HCT116 (cell line): ENCODE measurements around the gene TMPRSS9. TPM values are rescaled to one million over a fixed set of nuclear protein-coding genes. Genes with fewer than 3 reads are reported as not detected.

Source experiments
- ATAC-seq: fragments of 200-7000 bp; cut with Tn5 transposase; 2 replicates; pipeline ENCODE4 v1.9.1; 2020; ENCODE audit warnings: mild to moderate bottlenecking, moderate library complexity
- BruUV-seq: library from RNA; stranded (reverse); fragments of 400-500 nt; replicated peaks from 2 replicates; lab custom pipeline; 2021; lab: Mats Ljungman, UMichigan
- CTCF ChIA-PET: fragments of 300-600 bp; sonication (Branson Sonifier 250); formaldehyde crosslinking; loops from one replicate; lab custom pipeline; 2021; ENCODE audit warnings: antibody characterized with exemption; lab: Charles Lee
- POLR2A ChIA-PET: fragments of 300-600, 350-600 bp; sonication (Branson Sonifier 250); formaldehyde crosslinking; loops from one replicate; lab custom pipeline; 2021; ENCODE audit warnings: antibody characterized with exemption; lab: Charles Lee
- RAD21 ChIA-PET, 2 experiments: fragments of 300-600 bp; sonication (Branson Sonifier 250); formaldehyde crosslinking; loops; one replicate each; lab custom pipeline; 2023; ENCODE audit warnings: low total read pairs in 2 of 2; ENCODE audit not compliant: uncharacterized antibody in 2 of 2, unreplicated experiment in 2 of 2, low non-redundant PET in 1 of 2; lab: Charles Lee
- DNase-seq: peaks from one replicate; pipeline ENCODE4 v3.0.0-alpha.2; 2010; ENCODE audit warnings: low read depth, low spot score
- H2AFZ ChIP-seq: fragments of 200-600 bp; shearing (Covaris generic), sonication (generic); 2 replicates; pipeline ENCODE4 v1.6.1; 2017; ENCODE audit warnings: low read depth, mixed run types, mixed read lengths, antibody characterized with exemption, low read length; ENCODE audit not compliant: poor library complexity, severe bottlenecking
- H3K27ac ChIP-seq: 2 replicates; pipeline ENCODE4 v1.5.1; 2012; ENCODE audit warnings: low read depth, low read length
- H3K27me3 ChIP-seq: fragments of 200-600 bp; sonication (generic); 2 replicates; pipeline ENCODE4 v1.6.1; 2016; ENCODE audit warnings: mixed run types, low read length, mixed read lengths; ENCODE audit not compliant: insufficient read depth
- H3K36me3 ChIP-seq, 2 experiments: fragments of 200-500 bp in 1 of 2; fragments of 200-600 bp in 1 of 2; sonication (Bioruptor generic) in 1 of 2; sonication (generic) in 1 of 2; 2 replicates each; pipeline versions ENCODE4 v1.5.1 to v1.6.1; 2014 to 2016; ENCODE audit warnings: low read length in 2 of 2, inconsistent platforms in 1 of 2, mixed read lengths in 1 of 2, mixed run types in 1 of 2; ENCODE audit not compliant: insufficient read depth in 2 of 2, control insufficient read depth in 1 of 2
- H3K4me1 ChIP-seq, 2 experiments: fragments of 200-600 bp in 1 of 2; sonication (generic) in 1 of 2; 2 replicates each; pipeline versions ENCODE4 v1.5.1 to v1.6.1; 2012 to 2017; ENCODE audit warnings: low read length in 2 of 2, inconsistent platforms in 1 of 2, mild to moderate bottlenecking in 1 of 2, mixed read lengths in 1 of 2, mixed run types in 1 of 2, moderate library complexity in 1 of 2; ENCODE audit not compliant: insufficient read depth in 2 of 2, control insufficient read depth in 1 of 2
- H3K4me2 ChIP-seq: fragments of 200-600 bp; sonication (generic); 2 replicates; pipeline ENCODE4 v1.6.1; 2017; ENCODE audit warnings: mixed run types, low read length, mixed read lengths
- H3K4me3 ChIP-seq, 2 experiments: fragments of 200-600 bp in 1 of 2; sonication (generic) in 1 of 2; replicated peaks in 1 of 2; 2 replicates each; pipeline ENCODE4 v1.5.1; 2011 to 2016; ENCODE audit warnings: low read length in 2 of 2, control low read depth in 1 of 2, low read depth in 1 of 2, mild to moderate bottlenecking in 1 of 2, mixed read lengths in 1 of 2, mixed run types in 1 of 2
- H3K79me2 ChIP-seq: fragments of 200-600 bp; sonication (generic); 2 replicates; pipeline ENCODE4 v1.6.1; 2017; ENCODE audit warnings: mild to moderate bottlenecking, mixed run types, low read length, moderate library complexity, mixed read lengths; ENCODE audit not compliant: insufficient read depth
- H3K9ac ChIP-seq: fragments of 200-600 bp; sonication (generic); 2 replicates; pipeline ENCODE4 v1.6.1; 2016; ENCODE audit warnings: low read length, mixed read lengths
- H3K9me2 ChIP-seq: fragments of 200-600 bp; sonication (generic), shearing (Covaris generic); 2 replicates; pipeline ENCODE4 v1.6.1; 2017; ENCODE audit warnings: mixed run types, mild to moderate bottlenecking, moderate library complexity; ENCODE audit not compliant: insufficient read depth
- H3K9me3 ChIP-seq, 2 experiments: fragments of 200-500 bp in 1 of 2; fragments of 200-600 bp in 1 of 2; sonication (Bioruptor generic) in 1 of 2; sonication (generic) in 1 of 2; 2 replicates each; pipeline ENCODE4 v1.6.1; 2014 to 2017; ENCODE audit warnings: low read length in 2 of 2, mixed read lengths in 2 of 2, inconsistent platforms in 1 of 2, low read depth in 1 of 2, mild to moderate bottlenecking in 1 of 2, mixed run types in 1 of 2, moderate library complexity in 1 of 2; ENCODE audit not compliant: control insufficient read depth in 1 of 2, insufficient read depth in 1 of 2
- H4K20me1 ChIP-seq: fragments of 200-600 bp; sonication (generic), shearing (Covaris generic); 2 replicates; pipeline ENCODE4 v1.6.1; 2017; ENCODE audit warnings: mixed run types, mild to moderate bottlenecking, moderate library complexity; ENCODE audit not compliant: insufficient read depth
- ATF3 ChIP-seq: IDR thresholded peaks from 2 replicates; pipeline ENCODE4 v1.6.1; 2012
- CBX3 ChIP-seq: IDR thresholded peaks from 2 replicates; pipeline ENCODE4 v1.6.1; 2012; ENCODE audit warnings: low read depth
- CEBPB ChIP-seq: IDR thresholded peaks from 2 replicates; pipeline ENCODE4 v1.6.1; 2012; ENCODE audit warnings: low read depth
- CTCF ChIP-seq, 3 experiments: fragments of 200-600 bp in 1 of 3; sonication (generic) in 1 of 3; IDR thresholded peaks in 2 of 3; conservative IDR thresholded peaks in 1 of 3; 2 replicates each; pipeline ENCODE4 v1.5.1; 2012 to 2017; ENCODE audit warnings: low read depth in 2 of 3, low read length in 2 of 3, antibody characterized with exemption in 1 of 3, borderline replicate concordance in 1 of 3, control low read depth in 1 of 3, mild to moderate bottlenecking in 1 of 3, mixed read lengths in 1 of 3, mixed run types in 1 of 3, moderate library complexity in 1 of 3; ENCODE audit not compliant: insufficient read depth in 1 of 3
- EGR1 ChIP-seq: IDR thresholded peaks from 2 replicates; pipeline ENCODE4 v1.6.1; 2012; ENCODE audit warnings: low read depth
- ELF1 ChIP-seq: IDR thresholded peaks from 2 replicates; pipeline ENCODE4 v1.6.1; 2012; ENCODE audit warnings: low read depth, borderline replicate concordance
- EZH2 ChIP-seq: fragments of 200-600 bp; sonication (generic); IDR thresholded peaks from 2 replicates; pipeline ENCODE4 v1.6.1; 2017; ENCODE audit warnings: antibody characterized with exemption, mixed run types
- EZH2phosphoT487 ChIP-seq: fragments of 200-600 bp; IDR thresholded peaks from 2 replicates; pipeline ENCODE4 v1.6.1; 2018; ENCODE audit warnings: antibody characterized with exemption, borderline replicate concordance
- JUND ChIP-seq: IDR thresholded peaks from 2 replicates; pipeline ENCODE4 v1.6.1; 2012
- MAX ChIP-seq: IDR thresholded peaks from 2 replicates; pipeline ENCODE4 v1.6.1; 2012
- POLR2A ChIP-seq: IDR thresholded peaks from 2 replicates; pipeline ENCODE4 v1.7.0; 2011; ENCODE audit warnings: borderline replicate concordance; ENCODE audit not compliant: insufficient read depth, insufficient read length; ENCODE audit errors: extremely low read depth
- POLR2AphosphoS5 ChIP-seq: IDR thresholded peaks from 2 replicates; pipeline ENCODE4 v1.6.1; 2011; ENCODE audit warnings: mild to moderate bottlenecking, low read depth, low read length, moderate library complexity
- SIN3A ChIP-seq: IDR thresholded peaks from 2 replicates; pipeline ENCODE4 v1.6.1; 2012; ENCODE audit warnings: low read depth
- SP1 ChIP-seq: IDR thresholded peaks from 2 replicates; pipeline ENCODE4 v1.6.1; 2012; ENCODE audit warnings: low read depth
- TCF7L2 ChIP-seq: IDR thresholded peaks from 2 replicates; pipeline ENCODE4 v1.7.0; 2011; ENCODE audit warnings: borderline replicate concordance, inconsistent platforms; ENCODE audit not compliant: insufficient read depth, insufficient read length; ENCODE audit errors: extremely low read depth
- YY1 ChIP-seq: IDR thresholded peaks from 2 replicates; pipeline ENCODE4 v1.6.1; 2011; ENCODE audit warnings: low read length, low read depth, moderate library complexity, mild to moderate bottlenecking; ENCODE audit not compliant: insufficient replicate concordance; ENCODE audit errors: extremely low read depth
- ZBTB33 ChIP-seq: IDR thresholded peaks from 2 replicates; pipeline ENCODE4 v1.6.1; 2011; ENCODE audit warnings: mild to moderate bottlenecking, low read length, moderate library complexity; ENCODE audit not compliant: insufficient replicate concordance; ENCODE audit errors: extremely low read depth
- ZFX ChIP-seq: fragments of 450-650 bp; IDR thresholded peaks from 2 replicates; pipeline ENCODE4 v1.6.1; 2017
- ZNF274 ChIP-seq: fragments of 200-500 bp; sonication (Bioruptor generic); IDR thresholded peaks from 2 replicates; pipeline ENCODE4 v1.6.1; 2014; ENCODE audit warnings: mild to moderate bottlenecking, low read depth, low read length, inconsistent platforms
- intact Hi-C: fragments of 100-400 bp; cut with micrococcal nuclease; formaldehyde crosslinking; loops from 2 replicates; pipeline ENCODE4 v1.10.0; 2022
- total RNA-seq: library from RNA; stranded (reverse); gene quantifications from one replicate; pipeline ENCODE4 v1.2.1, GENCODE V29; 2021; ENCODE audit not compliant: unreplicated experiment

The TMPRSS9 gene
- total RNA-seq, 1 experiment from 2014 or later, result not detected

- Histone ChIP-seq H3K4me3 (no peak overlapping the region), H3K36me3 (peaks cover 37 to 54% of the 10 kb centered on the region in 2 experiments), H3K27ac (no peak overlapping the region), H3K79me2 (peaks cover 31% of the 10 kb centered on the region), H4K20me1 (no peaks in the 10 kb centered on the region), H3K9me3 (no peaks in the 10 kb centered on the region), H3K4me1 (no peaks in the 10 kb centered on the region), H3K27me3 (no peaks in the 10 kb centered on the region), H2AFZ (no peak overlapping the region), H3K9me2 (no peaks in the 10 kb centered on the region), H3K4me2 (no peak overlapping the region), H3K9ac (no peak overlapping the region)
- RAD21 ChIA-PET, result no interaction called here
- intact Hi-C loops, result no loop called here
- CTCF ChIA-PET, result no interaction called here
- ATAC-seq (no peak), DNase-seq (no peak)
- TF ChIP-seq ELF1 (no peak), CBX3 (no peak), ATF3 (no peak), CEBPB (no peak), EZH2 (no peak), MAX (no peak), ZBTB33 (no peak), JUND (no peak), TCF7L2 (no peak), SIN3A (no peak), ZFX (no peak), YY1 (no peak), EGR1 (no peak), EZH2phosphoT487 (no peak), SP1 (no peak), POLR2AphosphoS5 (no peak), CTCF (IDR thresholded peaks at IDR 0.05 in 2 of 3, conservative IDR thresholded peaks at IDR 0.05 in 1 of 3; ENCODE audit: borderline replicate concordance in 1 of 3, insufficient read depth in 1 of 3, low read depth in 2 of 3, low read length in 2 of 3) (no peak), POLR2A (no peak), ZNF274 (no peak)
- POLR2A ChIA-PET, result no interaction called here
- no TSS peak for BruUV-seq
These were observed 73.8 kb downstream of the TMPRSS9 start for GRCh38 chr19:2433854-2434253.
